Gastroesophageal sphincter (tissue), 4 donors: ENCODE data around the gene EDDM3A. TPM values are rescaled to one million over a fixed set of nuclear protein-coding genes. Genes with fewer than 3 reads are reported as not detected.
"Not testable (repeated sequence)": the region's sequence is repeated elsewhere in the genome, so short reads cannot be mapped to it uniquely, and the experiment has no call there.

Source experiments
- ATAC-seq: fragments of 150-250 bp; one replicate; pipeline ENCODE4 v1.9.1; 2016; ENCODE audit warnings: mild to moderate bottlenecking, moderate library complexity
- H3K27ac ChIP-seq, 4 donors: fragments of 200-600 bp; sonication (generic) in 3 of 4; 1 replicate in 3 of 4; 2 replicates in 1 of 4; pipeline ENCODE4 v1.5.1; 2016 to 2019
- H3K27me3 ChIP-seq: fragments of 200-600 bp; sonication (generic); one replicate; pipeline ENCODE4 v1.5.1; 2019
- H3K36me3 ChIP-seq, 2 donors: fragments of 200-600 bp; sonication (generic); one replicate each; pipeline ENCODE4 v1.5.1; 2019; ENCODE audit warnings: control low read depth in 1 of 2
- H3K4me1 ChIP-seq, 3 donors: fragments of 200-600 bp; sonication (generic); 1 replicate in 2 of 3; 2 replicates in 1 of 3; pipeline ENCODE4 v1.5.1; 2016 to 2019; ENCODE audit warnings: control low read depth in 2 of 3
- H3K4me3 ChIP-seq, 2 donors: fragments of 200-600 bp; sonication (generic); one replicate each; pipeline ENCODE4 v1.5.1; 2019; ENCODE audit warnings: mild to moderate bottlenecking in 1 of 2, moderate library complexity in 1 of 2
- H3K9me3 ChIP-seq, 3 donors: fragments of 200-600 bp; sonication (generic); one replicate each; pipeline ENCODE4 v1.5.1; 2017 to 2019; ENCODE audit warnings: control low read depth in 2 of 3
- EP300 ChIP-seq: sonication (generic); formaldehyde crosslinking; IDR thresholded peaks from one replicate; pipeline ENCODE4 v1.6.1; 2017; ENCODE audit warnings: antibody characterized with exemption, mild to moderate bottlenecking
- POLR2A ChIP-seq, 2 donors: fragments of 450-650 bp; IDR thresholded peaks; one replicate each; pipeline ENCODE4 v1.6.1; 2017; ENCODE audit warnings: antibody characterized with exemption in 2 of 2, mild to moderate bottlenecking in 2 of 2, moderate library complexity in 1 of 2
- POLR2AphosphoS5 ChIP-seq: sonication (generic); formaldehyde crosslinking; IDR thresholded peaks from one replicate; pipeline ENCODE4 v1.6.1; 2017; ENCODE audit warnings: antibody characterized with exemption
- WGBS, 2 donors: methylation state at CpG; one replicate each; pipeline ENCODE4 v1.1.5; 2018; ENCODE audit warnings: low coverage in 1 of 2; 5-methylcytosine and 5-hydroxymethylcytosine counted together
- total RNA-seq, 4 donors: library from RNA; depleted of rRNA; stranded (reverse); fragments of >200 nt; gene quantifications; one replicate each; pipeline ENCODE4 v1.1.0, GENCODE V29; 2016
- TF ChIP-seq, protein P1 (sequence below), 4 experiments: fragments of 200-600 bp in 2 of 4; fragments of 450-650 bp in 2 of 4; sonication (generic) in 1 of 4; IDR thresholded peaks; one replicate each; pipeline ENCODE4 v1.5.1; 2017 to 2019; ENCODE audit warnings: antibody characterized with exemption in 4 of 4, mild to moderate bottlenecking in 2 of 4, moderate library complexity in 2 of 4

Gene EDDM3A
- total RNA-seq, 4 donors from 2014 or later, result not detected

DNA sequence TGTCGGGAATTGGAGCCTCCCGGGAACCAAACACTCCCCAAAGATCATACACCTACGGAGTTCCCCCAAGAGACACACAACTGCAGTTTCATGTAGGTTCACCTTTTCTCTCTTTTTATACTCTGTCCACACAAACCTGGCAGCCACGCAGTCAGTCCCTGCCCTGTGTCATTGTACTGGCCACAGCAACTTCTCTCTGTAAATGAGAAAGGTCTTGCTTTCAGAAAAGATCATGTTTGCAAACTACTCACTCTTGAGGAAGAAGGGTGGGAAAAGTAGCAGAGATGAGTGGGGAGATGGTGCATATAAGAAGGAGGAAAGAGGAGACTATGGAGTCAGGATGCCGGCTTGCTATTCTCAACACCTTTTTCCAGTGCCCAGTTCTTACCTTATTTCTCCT lies 46.8 kb upstream of the EDDM3A start:
- Histone ChIP-seq H3K27ac (no peak overlapping the region), H3K9me3 (no peaks in the 10 kb centered on the region), H3K36me3 (peaks cover 5 to 46% of the 10 kb centered on the region in 2 donors), H3K4me1 (peaks cover 0 to 4% (median 0%) of the 10 kb centered on the region in 3 donors), H3K27me3 (no peaks in the 10 kb centered on the region), H3K4me3 (no peak overlapping the region)
- TF ChIP-seq EP300 (no peak), POLR2AphosphoS5 (no peak), POLR2A (IDR thresholded peaks at IDR 0.05) (no peak)
- TF ChIP-seq, protein P1, sequence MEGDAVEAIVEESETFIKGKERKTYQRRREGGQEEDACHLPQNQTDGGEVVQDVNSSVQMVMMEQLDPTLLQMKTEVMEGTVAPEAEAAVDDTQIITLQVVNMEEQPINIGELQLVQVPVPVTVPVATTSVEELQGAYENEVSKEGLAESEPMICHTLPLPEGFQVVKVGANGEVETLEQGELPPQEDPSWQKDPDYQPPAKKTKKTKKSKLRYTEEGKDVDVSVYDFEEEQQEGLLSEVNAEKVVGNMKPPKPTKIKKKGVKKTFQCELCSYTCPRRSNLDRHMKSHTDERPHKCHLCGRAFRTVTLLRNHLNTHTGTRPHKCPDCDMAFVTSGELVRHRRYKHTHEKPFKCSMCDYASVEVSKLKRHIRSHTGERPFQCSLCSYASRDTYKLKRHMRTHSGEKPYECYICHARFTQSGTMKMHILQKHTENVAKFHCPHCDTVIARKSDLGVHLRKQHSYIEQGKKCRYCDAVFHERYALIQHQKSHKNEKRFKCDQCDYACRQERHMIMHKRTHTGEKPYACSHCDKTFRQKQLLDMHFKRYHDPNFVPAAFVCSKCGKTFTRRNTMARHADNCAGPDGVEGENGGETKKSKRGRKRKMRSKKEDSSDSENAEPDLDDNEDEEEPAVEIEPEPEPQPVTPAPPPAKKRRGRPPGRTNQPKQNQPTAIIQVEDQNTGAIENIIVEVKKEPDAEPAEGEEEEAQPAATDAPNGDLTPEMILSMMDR (IDR thresholded peaks at IDR 0.05), result no peak
- 84 to 100% methylated on average over 1 to 5 of the region's 5 CpGs for WGBS, 2 donors
- no peak for ATAC-seq

DNA sequence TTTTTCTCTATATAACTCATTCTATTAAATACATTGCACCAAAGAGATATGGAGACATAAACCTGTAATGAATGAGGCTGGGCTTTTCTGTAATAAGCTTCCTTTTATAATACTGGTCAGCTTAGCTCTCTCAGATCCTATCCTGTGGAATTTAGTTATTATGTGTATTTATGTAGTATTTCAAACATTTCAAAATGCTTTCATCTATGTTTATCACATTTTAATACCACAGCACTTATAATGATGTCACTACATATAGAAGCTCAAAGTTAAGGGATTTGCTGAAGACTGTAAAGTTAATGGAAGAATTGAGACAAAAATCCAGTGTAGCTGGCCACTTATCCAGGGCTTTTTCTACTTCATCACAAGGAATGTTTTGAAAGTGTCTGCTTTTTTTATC lies 45.8 kb upstream of the EDDM3A start:
- ATAC-seq, result no peak
- no peaks in the 10 kb centered on the region for H3K9me3 ChIP-seq
- peaks cover 5 to 36% of the 10 kb centered on the region in 2 donors for H3K36me3 ChIP-seq
- H3K4me1 ChIP-seq, result peaks cover 0 to 4% (median 0%) of the 10 kb centered on the region in 3 donors
- no peak overlapping the region for H3K27ac ChIP-seq
- TF ChIP-seq EP300 (no peak), POLR2A (IDR thresholded peaks at IDR 0.05) (no peak), POLR2AphosphoS5 (no peak)
- TF ChIP-seq, protein P1 (IDR thresholded peaks at IDR 0.05), result no peak
- no peaks in the 10 kb centered on the region for H3K27me3 ChIP-seq
- H3K4me3 ChIP-seq, result no peak overlapping the region

DNA sequence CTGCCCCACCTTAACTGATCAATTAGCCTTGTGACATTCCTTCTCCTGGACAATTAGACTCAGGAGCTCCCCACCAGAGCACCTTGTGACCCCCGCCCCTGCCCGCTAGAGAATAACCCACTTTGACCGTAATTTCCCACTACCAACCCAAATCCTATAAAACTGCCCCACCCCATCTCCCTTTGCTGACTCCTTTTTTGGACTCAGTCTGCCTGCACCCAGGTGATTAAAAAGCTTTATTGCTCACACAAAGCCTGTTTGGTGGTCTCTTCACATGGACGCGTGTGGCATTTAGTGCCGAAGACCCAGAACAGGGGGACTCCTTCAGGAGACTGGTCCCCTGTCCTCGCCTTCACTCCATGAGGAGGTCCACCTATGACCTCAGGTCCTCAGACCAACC lies 44.7 kb upstream of the EDDM3A start:
- ATAC-seq, H3K9me3 ChIP-seq, H3K27me3 ChIP-seq, H3K4me1 ChIP-seq, H3K4me3 ChIP-seq, H3K27ac ChIP-seq: not testable (repeated sequence)
- H3K36me3 ChIP-seq, result peaks cover 0 to 27% of the 10 kb centered on the region in 2 donors
- 100% methylated on average over 4 to 7 of the region's 7 CpGs for WGBS, 2 donors

DNA sequence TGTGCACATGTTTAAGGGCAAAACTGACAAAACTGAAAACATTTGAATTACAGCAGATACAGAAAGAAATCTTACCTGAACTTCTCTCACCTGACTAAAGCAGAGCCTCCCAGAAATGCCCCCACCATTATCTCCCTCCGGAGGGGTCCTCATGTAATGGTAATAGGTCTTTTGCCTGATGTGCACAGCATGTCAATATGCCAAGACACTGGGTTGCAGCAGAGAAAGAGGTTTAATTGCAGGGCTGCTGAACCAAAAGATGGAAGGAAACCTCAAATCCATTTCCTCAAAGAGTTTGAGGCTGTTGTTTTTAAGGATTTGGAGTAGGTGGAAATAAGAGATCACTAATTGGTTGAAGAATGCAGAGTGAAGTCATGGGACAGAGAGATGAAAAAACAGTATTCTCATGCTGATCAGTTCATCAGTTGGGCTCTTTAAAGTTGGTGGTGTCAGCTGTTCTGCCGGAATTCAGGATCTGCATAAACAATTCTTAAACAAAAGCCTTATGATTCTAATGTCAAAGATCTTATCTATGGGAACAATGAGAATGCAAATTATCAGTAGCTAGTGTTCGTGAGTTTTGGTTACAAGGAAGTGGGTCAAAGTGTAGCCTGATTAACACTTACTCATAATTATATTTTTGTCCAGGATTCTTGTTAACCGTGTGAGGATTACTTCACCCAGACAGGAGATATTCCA lies 38.9 kb upstream of the EDDM3A start:
- no peak overlapping the region for H3K4me3 ChIP-seq
- no peaks in the 10 kb centered on the region for H3K27me3 ChIP-seq
- H3K9me3 ChIP-seq, result no peaks in the 10 kb centered on the region
- 47 to 62% methylated on average over 4 of the region's 4 CpGs for WGBS, 2 donors
- no peaks in the 10 kb centered on the region for H3K4me1 ChIP-seq
- no peak overlapping the region for H3K27ac ChIP-seq
- ATAC-seq, result no peak
- no peaks in the 10 kb centered on the region for H3K36me3 ChIP-seq
- TF ChIP-seq EP300, result no peak
- no peak for TF ChIP-seq POLR2A (IDR thresholded peaks at IDR 0.05)
- TF ChIP-seq, protein P1 (IDR thresholded peaks at IDR 0.05), result no peak
- no peak for TF ChIP-seq POLR2AphosphoS5

DNA sequence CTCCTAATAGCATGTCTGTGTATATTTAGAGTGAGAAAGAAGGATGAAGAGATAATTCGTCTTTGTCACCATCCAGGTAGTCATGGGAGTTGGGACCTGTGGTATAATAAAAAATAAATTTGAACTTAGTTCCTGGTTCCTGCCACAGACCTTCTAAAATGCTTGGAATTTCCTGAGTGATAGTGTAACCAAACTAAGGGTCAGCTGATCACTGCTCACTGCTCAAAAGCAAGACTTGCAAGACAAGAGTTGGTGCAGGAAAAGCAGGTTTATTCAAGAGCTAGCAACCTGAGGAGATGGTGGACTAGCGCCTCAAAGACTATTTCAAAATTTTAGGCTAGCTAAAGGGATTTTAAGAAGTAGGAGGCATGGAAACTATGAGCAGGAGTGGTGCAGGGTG lies 38.1 kb upstream of the EDDM3A start:
- Histone ChIP-seq H3K4me1 (no peaks in the 10 kb centered on the region), H3K4me3 (no peak overlapping the region)

More for the DNA sequence above, 38.1 kb upstream of the EDDM3A start:
- 65 to 88% methylated on average over 1 to 2 of the region's 2 CpGs for WGBS, 2 donors
- Histone ChIP-seq H3K27ac (no peak overlapping the region), H3K9me3 (no peaks in the 10 kb centered on the region), H3K36me3 (no peaks in the 10 kb centered on the region), H3K27me3 (no peaks in the 10 kb centered on the region)
- ATAC-seq, result no peak
- no peak for TF ChIP-seq POLR2A (IDR thresholded peaks at IDR 0.05)
- TF ChIP-seq, protein P1 (IDR thresholded peaks at IDR 0.05), result no peak
- no peak for TF ChIP-seq POLR2AphosphoS5
